Lower leg skin (tissue), 4 donors: ENCODE results near the gene TTC21A. TPM values are rescaled to one million over a fixed set of nuclear protein-coding genes. Genes with fewer than 3 reads are reported as not detected.
A peak's percentile ranks its signal among the peaks of the same experiment; 100 is the strongest.

ENCODE experiments used
- DNase-seq, 2 donors: peaks; one replicate each; pipeline ENCODE4 v3.0.0-alpha.2; 2019; ENCODE audit warnings: low spot score in 2 of 2
- H3K4me3 ChIP-seq: fragments of 200-600 bp; sonication (generic); 2 replicates; pipeline ENCODE4 v1.5.1; 2017; ENCODE audit warnings: mild to moderate bottlenecking, low read depth; ENCODE audit not compliant: poor library complexity, severe bottlenecking
- POLR2A ChIP-seq, 2 donors: fragments of 450-650 bp; IDR thresholded peaks; one replicate each; pipeline ENCODE4 v1.6.1; 2016 to 2017; ENCODE audit warnings: antibody characterized with exemption in 2 of 2, mild to moderate bottlenecking in 1 of 2, moderate library complexity in 1 of 2
- WGBS, 2 donors: methylation state at CpG; one replicate each; pipeline ENCODE4 v1.1.5; 2018; 5-methylcytosine and 5-hydroxymethylcytosine counted together
- intact Hi-C: fragments of 100-400 bp; cut with DNase I; formaldehyde crosslinking; loops from one replicate; pipeline ENCODE4 v1.15.0; 2023; ENCODE audit warnings: low total_unique reads
- total RNA-seq, 4 donors: library from RNA; depleted of rRNA; stranded (reverse); fragments of >200 nt; gene quantifications; one replicate each; pipeline ENCODE4 v1.1.0, GENCODE V29; 2016
- TF ChIP-seq, protein P1 (sequence below), 3 donors: fragments of 450-650 bp; IDR thresholded peaks; one replicate each; pipeline ENCODE4 v1.5.1; 2016; ENCODE audit warnings: antibody characterized with exemption in 3 of 3, mild to moderate bottlenecking in 3 of 3, moderate library complexity in 2 of 3

Gene TTC21A
- total RNA-seq, 4 donors from 2014 or later: 2.7 to 5.6 (median 4.9) TPM

DNA sequence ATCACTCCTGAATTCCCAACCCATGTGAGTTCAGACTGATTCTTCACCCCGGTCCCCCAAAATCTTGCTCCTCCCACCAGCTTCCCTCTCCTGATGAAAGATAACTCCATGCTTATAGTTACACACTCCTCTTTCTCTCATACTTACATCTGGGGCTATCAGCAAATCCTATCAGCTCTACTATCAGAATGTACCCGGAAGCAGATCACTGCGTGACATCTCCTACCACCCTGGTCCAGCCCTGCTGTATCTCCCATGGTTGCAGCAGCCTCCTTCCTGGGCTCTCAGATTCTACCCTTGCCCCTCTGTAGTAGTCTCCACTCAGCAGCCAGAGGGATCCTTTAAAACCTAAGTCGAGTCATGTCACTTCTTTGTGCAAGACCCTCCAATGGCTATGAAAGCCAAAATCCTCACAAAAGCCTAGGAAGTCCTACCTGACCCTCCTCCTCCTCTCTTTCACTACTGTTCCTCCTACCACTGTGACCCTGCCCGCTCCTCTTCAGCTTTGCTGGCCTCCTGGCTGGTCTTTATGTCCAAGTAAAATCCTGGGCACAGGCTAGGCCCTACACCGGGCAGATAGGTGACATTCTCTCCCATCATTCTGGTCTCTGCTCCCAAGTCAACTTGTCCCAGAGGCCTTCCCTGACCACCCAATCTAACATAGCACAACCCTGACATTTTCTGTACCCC is 68.7 kb downstream of the TTC21A start:
- H3K4me3 ChIP-seq: no peak overlapping the region
- TF ChIP-seq, protein P1, sequence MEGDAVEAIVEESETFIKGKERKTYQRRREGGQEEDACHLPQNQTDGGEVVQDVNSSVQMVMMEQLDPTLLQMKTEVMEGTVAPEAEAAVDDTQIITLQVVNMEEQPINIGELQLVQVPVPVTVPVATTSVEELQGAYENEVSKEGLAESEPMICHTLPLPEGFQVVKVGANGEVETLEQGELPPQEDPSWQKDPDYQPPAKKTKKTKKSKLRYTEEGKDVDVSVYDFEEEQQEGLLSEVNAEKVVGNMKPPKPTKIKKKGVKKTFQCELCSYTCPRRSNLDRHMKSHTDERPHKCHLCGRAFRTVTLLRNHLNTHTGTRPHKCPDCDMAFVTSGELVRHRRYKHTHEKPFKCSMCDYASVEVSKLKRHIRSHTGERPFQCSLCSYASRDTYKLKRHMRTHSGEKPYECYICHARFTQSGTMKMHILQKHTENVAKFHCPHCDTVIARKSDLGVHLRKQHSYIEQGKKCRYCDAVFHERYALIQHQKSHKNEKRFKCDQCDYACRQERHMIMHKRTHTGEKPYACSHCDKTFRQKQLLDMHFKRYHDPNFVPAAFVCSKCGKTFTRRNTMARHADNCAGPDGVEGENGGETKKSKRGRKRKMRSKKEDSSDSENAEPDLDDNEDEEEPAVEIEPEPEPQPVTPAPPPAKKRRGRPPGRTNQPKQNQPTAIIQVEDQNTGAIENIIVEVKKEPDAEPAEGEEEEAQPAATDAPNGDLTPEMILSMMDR (IDR thresholded peaks at IDR 0.05): no peak
- DNase-seq: no peak
- intact Hi-C loops: no loop called here
- 89 to 91% methylated on average over 6 of the region's 6 CpGs for WGBS, 2 donors

GRCh38 chr3:39177708-39178332 is 70.3 kb downstream of the TTC21A start:
- 1 to 2% methylated on average over 23 to 28 of the region's 32 CpGs for WGBS, 2 donors
- intact Hi-C loops: no loop called here
- TF ChIP-seq POLR2A (IDR thresholded peaks at IDR 0.05): no peak
- TF ChIP-seq, protein P1 (IDR thresholded peaks at IDR 0.05): no peak
- no peak overlapping the region for H3K4me3 ChIP-seq
- DNase-seq: peak; percentile 87 to 97

GRCh38 chr3:39178553-39178952 is 71.1 kb downstream of the TTC21A start:
- no peak for TF ChIP-seq POLR2A (IDR thresholded peaks at IDR 0.05)
- TF ChIP-seq, protein P1 (IDR thresholded peaks at IDR 0.05): no peak
- intact Hi-C loops: no loop called here
- no peak for DNase-seq
- H3K4me3 ChIP-seq: no peak overlapping the region
- 66 to 68% methylated on average over 4 of the region's 4 CpGs for WGBS, 2 donors

GRCh38 chr3:39180183-39180545 is 72.7 kb downstream of the TTC21A start:
- WGBS, 2 donors: 32 to 53% methylated on average over 3 of the region's 3 CpGs

DNA sequence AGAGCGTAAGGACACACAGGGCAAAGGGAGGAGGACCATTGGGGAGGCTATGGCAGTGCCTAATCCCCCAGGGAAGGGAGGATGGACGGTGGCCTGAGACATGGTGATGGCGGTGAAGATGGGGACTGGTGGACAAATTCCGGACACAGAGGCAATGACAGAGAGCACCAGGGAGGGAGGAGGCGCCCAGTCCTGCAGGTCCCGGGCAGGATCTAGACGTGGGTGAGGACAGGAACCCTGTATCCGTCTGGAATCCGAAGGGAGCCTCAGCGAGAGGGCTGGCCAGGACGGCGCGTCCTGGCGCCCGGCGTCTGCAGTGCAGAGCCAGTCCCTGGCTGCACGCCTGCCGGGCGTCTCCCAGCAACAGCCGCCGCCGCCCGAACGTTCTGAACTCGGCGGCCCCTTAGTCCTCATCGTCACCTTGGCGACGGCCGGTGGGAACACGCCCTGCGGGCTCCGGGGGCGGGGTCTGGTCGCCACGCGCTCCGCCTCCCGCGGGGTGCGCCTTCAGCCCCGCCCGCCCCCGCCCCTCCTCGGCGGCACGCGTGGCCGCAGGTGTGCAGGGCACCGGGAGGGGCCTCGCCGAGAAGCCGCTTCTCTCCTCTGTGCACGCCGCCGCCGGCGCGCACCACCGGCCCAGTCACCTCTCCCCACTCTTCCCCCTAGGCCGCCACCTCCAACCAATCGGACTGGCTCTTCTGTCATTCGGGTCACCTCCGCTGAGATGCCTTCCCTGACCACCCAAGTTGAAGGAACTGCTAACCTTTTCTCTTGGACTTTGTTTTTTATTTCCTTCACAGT is 73.3 kb downstream of the TTC21A start:
- WGBS, 2 donors: 2 to 4% methylated on average over 26 to 54 of the region's 64 CpGs
- peak; percentile 87 to 98 for DNase-seq
- intact Hi-C loops: no loop called here
- TF ChIP-seq POLR2A (IDR thresholded peaks at IDR 0.05): no peak
- no peak overlapping the region for H3K4me3 ChIP-seq

More at GRCh38 chr3:39180183-39180545, 72.7 kb downstream of the TTC21A start:
- intact Hi-C loops: no loop called here
- no peak overlapping the region for H3K4me3 ChIP-seq
- no peak for DNase-seq
- TF ChIP-seq, protein P1 (IDR thresholded peaks at IDR 0.05): no peak
- TF ChIP-seq POLR2A (IDR thresholded peaks at IDR 0.05): no peak
